SK-N-MC (cell line): ENCODE results near the gene SLC1A2.

ENCODE experiments used
- EZH2 ChIP-seq: fragments of 200-600 bp; sonication (generic); IDR thresholded peaks from one replicate; pipeline ENCODE4 v1.6.1; 2017; ENCODE audit warnings: antibody characterized with exemption
- POLR2AphosphoS5 ChIP-seq: IDR thresholded peaks from 2 replicates; pipeline ENCODE4 v1.6.1; 2012; ENCODE audit warnings: mild to moderate bottlenecking, low read depth, low read length, borderline replicate concordance

DNA sequence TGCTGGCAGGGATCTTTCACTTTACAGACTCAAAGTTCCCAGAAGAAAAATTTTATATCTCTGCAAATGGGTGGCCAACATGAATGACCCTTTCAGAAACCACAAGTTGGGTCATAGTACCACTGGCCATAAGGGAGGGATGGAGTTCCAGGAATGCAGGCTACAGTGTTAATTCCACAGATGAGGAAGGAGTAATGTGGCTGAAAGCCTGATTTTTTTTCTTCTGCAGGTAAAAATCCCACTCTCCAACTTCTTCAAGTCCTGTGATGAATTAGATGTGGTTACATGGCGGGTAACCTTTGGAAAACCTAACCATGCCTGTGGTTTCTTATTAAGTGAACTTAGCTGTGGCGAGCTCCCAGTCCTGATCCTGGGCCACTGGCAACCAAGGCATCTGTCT lies 103.2 kb downstream of the SLC1A2 start:
- no peak for TF ChIP-seq EZH2
- TF ChIP-seq POLR2AphosphoS5 = no peak
